HG03045 (cell line): ENCODE measurements around the gene TIPRL.
"Not testable (repeated sequence)": the region's sequence is repeated elsewhere in the genome, so short reads cannot be mapped to it uniquely, and the experiment has no call there.

Source experiments
- ATAC-seq: cut with Tn5 transposase; IDR thresholded peaks from one replicate; pipeline ENCODE4 v1.9.1; 2021; ENCODE audit warnings: mild to moderate bottlenecking, moderate library complexity; ENCODE audit not compliant: unreplicated experiment

TIPRL gene

DNA sequence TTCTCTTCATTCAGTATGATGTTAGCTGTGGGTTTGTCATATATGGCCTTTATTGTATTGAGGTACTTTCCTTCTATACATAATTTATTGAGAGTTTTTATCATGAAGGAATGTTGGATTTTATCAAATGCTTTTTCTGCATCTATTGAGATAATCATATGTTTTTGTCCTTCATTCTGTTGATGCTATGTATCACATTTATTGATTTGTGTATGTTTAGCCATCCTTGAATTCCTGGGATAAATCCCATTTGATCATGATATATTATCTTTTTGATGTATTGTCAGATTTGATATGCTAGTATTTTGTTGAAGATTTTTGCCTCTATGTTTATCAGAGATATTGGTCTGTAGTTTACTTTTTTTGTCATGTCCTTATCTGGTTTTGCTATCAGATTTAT lies 21.1 kb upstream of the TIPRL start:
- ATAC-seq = no peak

- ATAC-seq = no peak
Measured at GRCh38 chr1:168159251-168159650, 19.5 kb upstream of the TIPRL start.

DNA sequence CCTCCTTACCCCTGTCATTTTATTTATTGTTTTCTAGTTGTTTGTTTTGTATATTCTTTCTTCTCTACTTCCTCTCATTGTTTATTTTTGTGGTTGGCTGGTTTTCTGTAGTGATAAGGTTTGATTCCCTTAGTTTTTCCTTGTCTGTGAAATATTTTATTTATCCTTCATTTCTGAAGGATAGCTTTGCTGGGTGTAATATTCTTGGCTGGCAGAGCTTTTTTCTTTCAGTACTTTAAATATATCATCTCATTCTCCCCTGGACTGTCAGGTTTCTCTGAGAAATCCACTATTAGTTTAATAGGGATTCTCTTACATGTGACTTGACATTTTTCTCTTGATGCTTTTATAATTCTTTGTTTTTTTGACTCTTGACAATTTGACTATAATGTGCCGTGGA lies 18.8 kb upstream of the TIPRL start:
- ATAC-seq = no peak

DNA sequence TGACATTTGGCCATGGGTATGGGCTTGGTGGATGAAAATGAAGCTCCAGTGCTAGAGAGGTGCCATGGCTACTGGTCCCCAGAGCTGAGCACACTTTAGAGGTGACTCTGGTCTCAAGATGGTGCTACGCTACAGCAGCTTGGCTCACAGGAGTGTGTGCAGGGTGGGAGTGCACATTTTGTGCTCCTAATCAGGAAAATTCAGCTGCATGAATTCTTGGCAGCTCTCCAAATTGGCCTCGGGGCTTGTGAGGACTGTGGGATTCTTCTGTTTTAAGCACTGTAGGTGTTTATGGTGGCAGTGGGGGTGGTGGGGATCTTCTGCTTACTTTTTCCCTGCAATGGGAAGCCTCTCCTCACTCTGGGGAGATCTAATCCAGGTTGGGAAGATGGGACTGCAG lies 17.3 kb upstream of the TIPRL start:
- no peak for ATAC-seq

DNA sequence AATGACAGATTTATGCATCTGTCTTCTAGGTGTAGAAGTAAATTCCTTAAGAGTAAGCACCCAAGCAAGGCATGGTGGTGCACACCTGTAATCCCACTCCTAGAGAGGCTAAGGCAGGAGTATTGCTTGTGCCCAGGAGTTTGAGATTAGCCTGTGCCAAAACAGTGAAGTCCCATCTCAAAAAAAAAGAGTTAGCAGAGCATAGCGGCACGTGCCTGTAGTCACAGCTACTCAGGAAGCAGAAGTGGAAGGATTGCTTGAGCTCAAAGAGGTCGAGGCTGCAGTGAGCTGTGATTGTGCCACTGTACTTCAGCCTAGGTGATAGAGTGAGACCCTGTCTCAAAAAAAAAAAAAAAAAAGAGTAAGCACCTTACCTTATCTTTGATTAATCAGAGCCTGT lies 15.1 kb upstream of the TIPRL start:
- ATAC-seq = no peak

GRCh38 chr1:168164771-168165170 lies 14.0 kb upstream of the TIPRL start:
- ATAC-seq = no peak

GRCh38 chr1:168167806-168168205 lies 11.0 kb upstream of the TIPRL start:
- ATAC-seq = no peak

GRCh38 chr1:168170564-168171508 lies 7.9 kb upstream of the TIPRL start:
- no peak for ATAC-seq

DNA sequence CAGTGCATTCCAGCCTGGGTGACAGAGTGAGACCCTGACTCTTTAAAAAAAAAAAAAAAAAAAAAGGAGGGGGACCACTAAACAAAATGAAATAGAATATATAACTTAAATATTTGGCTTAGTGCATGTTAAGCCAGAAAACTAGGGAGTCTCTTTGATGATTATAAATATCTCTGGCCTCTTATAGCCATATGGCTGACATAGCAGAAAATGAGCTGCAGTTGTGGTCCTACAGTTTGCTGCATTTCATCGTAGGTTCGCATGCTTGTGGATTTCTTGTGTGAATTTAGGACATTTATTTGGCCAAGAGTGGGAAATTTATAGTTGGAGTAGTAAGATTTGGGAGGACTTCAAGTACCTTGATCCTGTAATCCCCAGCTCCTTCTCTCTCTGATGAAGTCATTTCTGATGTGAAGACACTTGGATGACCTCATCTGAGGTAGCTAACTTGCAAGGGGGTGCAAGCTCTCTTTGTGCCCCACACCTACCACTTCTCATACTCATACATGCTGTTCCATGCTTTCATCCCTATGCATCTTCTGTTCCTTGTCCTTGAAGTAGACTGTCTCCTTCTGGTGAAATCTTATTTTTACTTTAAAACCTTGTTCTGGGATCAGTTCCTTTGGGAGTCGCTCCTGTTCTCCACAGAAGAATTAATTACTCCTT lies 6.4 kb upstream of the TIPRL start:
- no peak for ATAC-seq

- no peak for ATAC-seq
Measured at GRCh38 chr1:168178227-168178637, 530 bp upstream of the TIPRL start.

DNA sequence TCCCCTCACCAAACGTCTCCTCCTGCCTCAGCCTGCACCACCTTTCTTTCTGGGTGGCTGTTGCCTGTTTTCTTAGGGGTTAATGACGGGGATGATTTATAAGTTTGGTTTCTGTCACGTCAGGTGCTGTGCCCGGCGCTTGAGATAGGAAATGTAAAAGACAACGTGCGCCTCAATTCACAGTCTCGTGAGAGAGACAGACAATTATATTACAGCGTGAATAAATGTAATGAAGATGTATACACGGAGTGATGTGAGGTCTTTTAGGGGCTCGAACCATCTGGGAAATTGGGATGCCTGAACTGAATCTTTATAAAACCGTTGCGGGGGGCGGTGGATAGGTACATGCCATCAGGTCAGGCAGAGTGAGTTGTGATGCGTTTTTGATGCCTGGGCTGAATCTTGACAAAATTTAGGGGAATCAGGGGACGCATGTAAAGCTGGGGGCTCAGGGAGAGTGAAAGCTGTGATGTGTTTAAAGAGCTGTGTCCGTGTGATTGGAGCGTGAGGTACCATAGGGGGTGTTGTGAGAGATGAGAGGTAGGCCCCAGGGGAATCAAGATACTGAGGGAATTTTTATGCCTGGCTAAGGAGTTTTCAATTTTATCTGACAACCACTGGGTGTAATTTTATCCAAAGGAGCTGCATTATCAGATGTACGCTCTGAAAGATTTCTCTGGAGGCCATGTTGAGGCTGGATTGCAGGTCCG lies 831 bp downstream of the TIPRL start:
- ATAC-seq = no peak

GRCh38 chr1:168180148-168180524 lies 1.4 kb downstream of the TIPRL start:
- no peak for ATAC-seq

DNA sequence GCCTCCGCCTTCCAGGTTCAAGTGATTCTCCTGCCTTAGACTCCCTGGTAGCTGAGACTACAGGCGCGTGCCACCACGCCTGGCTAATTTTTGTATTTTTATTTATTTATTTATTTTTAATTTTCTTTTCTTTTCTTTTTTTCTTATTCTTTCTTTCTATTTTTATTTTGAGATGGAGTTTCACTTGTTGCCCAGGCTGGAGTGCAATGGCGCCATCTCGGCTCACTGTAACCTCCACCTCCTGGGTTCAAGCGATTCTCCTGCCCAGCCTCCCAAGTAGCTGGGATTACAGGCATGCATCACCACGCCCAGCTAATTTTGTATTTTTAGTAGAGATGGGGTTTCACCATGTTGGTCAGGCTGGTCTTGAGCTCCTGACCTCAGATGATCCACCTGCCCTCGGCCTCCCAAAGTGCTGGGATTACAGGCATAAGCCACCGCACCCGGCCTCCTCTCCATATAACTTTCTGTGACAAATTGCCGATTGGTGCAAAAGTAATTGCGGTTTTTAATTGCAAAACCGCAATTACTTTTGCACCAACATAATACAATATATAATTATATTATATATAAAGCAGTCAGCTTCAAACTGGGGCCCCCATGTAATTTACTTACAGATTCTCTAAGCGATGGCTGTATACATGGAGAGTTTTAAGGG lies 2.4 kb downstream of the TIPRL start:
- not testable (repeated sequence) for ATAC-seq

GRCh38 chr1:168187177-168187576 lies 8.4 kb downstream of the TIPRL start:
- ATAC-seq = no peak

- ATAC-seq = no peak
Measured at GRCh38 chr1:168190403-168190802, 11.6 kb downstream of the TIPRL start.

DNA sequence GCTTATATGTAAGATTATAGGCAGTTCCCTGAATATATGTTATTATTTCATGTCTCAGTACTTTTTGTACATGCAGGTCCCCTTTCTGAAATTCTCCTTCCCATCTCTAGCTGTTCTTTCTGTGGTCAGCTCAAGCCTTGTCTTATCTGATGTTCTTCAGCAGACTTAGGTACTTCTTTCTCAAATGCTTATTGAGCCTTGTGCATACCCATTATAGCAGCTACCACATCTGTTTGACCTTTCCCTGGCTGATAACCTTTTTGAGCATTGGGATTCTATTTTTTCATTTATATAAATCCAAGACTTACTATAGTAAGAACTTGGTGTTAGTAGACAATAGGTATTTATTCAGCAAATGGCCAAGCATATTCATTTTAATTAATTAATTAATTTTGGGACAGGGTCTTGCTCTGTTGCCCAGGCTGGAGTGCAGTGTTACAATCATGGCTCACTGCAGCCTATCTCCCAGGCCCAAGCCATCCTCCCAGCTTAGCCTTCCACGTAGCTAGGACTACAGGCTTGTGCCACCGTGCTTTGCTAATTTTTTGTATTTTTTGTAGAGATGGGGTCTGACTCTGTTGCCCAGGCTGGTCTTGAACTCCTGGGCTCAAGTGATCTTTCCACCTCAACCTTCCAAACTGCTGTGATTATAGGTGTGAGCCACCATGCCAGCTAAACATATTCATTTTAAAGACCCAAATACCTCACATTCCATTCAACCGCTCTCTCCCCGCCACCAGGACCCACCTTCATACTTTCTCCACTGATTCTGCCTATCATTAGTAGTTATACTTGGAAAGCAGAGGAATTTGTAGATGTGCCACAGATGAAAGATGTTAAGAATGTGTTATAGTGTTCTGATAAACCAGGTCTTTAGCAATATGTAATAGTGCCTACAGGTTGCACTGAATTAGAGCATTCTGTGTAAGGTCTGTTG lies 16.7 kb downstream of the TIPRL start:
- ATAC-seq = no peak

GRCh38 chr1:168199056-168199455 lies 20.3 kb downstream of the TIPRL start:
- ATAC-seq = no peak

DNA sequence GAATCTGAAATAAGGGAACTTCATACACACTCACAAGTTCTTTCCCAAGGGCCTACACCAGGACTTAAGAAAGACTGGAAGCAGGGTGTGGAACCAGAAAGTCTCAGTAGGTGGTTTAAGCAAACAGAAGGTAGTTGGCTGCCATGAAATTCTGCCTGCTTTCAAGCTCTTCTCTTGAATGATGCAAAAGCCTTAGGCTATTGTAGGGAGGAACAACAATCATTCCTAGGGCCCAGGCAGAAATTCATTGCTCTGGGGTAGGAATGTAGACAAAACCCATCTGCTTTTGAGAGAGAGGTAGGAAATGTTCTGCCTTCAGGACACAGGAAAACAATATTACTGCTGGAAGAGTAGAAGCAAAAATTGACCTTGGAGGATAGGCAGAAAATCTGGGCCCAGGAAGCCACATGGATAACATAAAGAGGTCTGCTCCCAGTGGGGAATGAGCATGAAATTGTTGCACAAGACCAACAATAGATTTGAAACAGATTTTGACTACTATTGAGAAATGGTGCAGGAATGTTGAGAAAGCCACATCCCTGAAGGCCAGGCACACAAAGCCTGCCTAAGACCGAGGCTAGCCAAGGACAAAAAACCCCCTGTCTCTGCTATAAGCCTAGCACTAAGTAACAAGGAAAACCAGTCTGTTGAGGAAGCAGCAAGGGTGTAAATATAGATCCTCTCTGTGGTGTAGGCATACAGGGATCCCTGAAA lies 24.3 kb downstream of the TIPRL start:
- ATAC-seq = no peak

- ATAC-seq = no peak
Measured at GRCh38 chr1:168206111-168206510, 27.3 kb downstream of the TIPRL start.
